PC-3 (cell line): Measurements from ENCODE around the gene METTL24.

Experiments
- EZH2 ChIP-seq: fragments of 300-600 bp; sonication (generic); IDR thresholded peaks from one replicate; pipeline ENCODE4 v1.6.1; 2017; ENCODE audit warnings: antibody characterized with exemption, mild to moderate bottlenecking, low read length; ENCODE audit not compliant: unreplicated experiment
- EZH2phosphoT487 ChIP-seq: fragments of 300-600 bp; sonication (generic); IDR thresholded peaks from 2 replicates; pipeline ENCODE4 v1.6.1; 2018; ENCODE audit warnings: mild to moderate bottlenecking, antibody characterized with exemption, low read length, borderline replicate concordance
- TF ChIP-seq, protein P1 (sequence below): fragments of 300-600 bp; sonication (generic); conservative IDR thresholded peaks from 2 replicates; pipeline ENCODE4 v1.5.1; 2017; ENCODE audit warnings: antibody characterized with exemption, low read depth, mild to moderate bottlenecking, low read length

DNA sequence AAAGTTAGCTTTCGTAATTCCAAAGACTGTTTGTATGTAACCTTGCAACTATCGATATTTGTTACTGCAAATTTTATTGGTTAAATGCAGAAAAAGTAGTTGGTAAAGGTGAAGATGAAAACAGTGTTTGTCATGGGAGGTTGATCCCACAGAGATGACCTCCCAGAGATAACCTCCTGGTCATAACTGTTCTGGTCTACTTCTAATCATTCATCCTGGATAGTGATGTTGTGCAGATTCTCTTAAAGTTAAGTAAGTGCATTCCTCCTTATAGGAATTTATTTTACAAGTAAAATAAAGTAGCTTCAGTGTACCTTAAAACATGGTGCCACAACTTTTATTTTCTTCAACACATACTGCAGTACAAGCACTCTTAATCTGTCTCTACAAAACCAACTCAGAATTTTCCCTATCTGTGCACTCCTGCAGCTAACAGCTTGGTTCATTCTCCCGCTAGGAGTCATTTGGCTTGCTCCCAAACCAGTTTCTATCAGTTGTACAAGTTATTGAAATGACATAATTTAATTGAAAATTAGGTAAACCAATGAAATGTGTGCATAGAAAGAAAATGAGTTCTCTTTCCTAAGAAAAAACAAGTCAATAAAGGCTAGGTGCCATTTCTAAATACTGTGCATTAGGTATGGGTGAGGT lies 19.2 kb downstream of the METTL24 start:
- TF ChIP-seq, protein P1, sequence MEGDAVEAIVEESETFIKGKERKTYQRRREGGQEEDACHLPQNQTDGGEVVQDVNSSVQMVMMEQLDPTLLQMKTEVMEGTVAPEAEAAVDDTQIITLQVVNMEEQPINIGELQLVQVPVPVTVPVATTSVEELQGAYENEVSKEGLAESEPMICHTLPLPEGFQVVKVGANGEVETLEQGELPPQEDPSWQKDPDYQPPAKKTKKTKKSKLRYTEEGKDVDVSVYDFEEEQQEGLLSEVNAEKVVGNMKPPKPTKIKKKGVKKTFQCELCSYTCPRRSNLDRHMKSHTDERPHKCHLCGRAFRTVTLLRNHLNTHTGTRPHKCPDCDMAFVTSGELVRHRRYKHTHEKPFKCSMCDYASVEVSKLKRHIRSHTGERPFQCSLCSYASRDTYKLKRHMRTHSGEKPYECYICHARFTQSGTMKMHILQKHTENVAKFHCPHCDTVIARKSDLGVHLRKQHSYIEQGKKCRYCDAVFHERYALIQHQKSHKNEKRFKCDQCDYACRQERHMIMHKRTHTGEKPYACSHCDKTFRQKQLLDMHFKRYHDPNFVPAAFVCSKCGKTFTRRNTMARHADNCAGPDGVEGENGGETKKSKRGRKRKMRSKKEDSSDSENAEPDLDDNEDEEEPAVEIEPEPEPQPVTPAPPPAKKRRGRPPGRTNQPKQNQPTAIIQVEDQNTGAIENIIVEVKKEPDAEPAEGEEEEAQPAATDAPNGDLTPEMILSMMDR, result no peak
- TF ChIP-seq EZH2, result no peak
- TF ChIP-seq EZH2phosphoT487, result no peak
